HepG2 (cell line): ENCODE data around the gene ATP12A. TPM values are rescaled to one million over a fixed set of nuclear protein-coding genes. Genes with fewer than 3 reads are reported as not detected.

Source experiments
- ATAC-seq: fragments of 200-7000 bp; cut with Tn5 transposase; 3 replicates; pipeline ENCODE4 v1.9.1; 2020; ENCODE audit warnings: mild to moderate bottlenecking, moderate library complexity
- BruUV-seq: library from RNA; stranded (reverse); fragments of 400-500 nt; replicated peaks from 2 replicates; lab custom pipeline; 2021; lab: Mats Ljungman, UMichigan
- CTCF ChIA-PET: fragments of 300-600 bp; formaldehyde crosslinking; extraction: SDS; loops from one replicate; lab custom pipeline; 2021; ENCODE audit warnings: low total read pairs, inconsistent platforms, low intra/inter-chr PET ratio; lab: Yijun Ruan, JAX
- POLR2A ChIA-PET: fragments of 350-600 bp; sonication (Branson Sonifier 250); formaldehyde crosslinking; loops from one replicate; lab custom pipeline; 2020; ENCODE audit warnings: antibody characterized with exemption, inconsistent platforms; lab: Yijun Ruan, JAX
- DNase-seq: peaks from one replicate; pipeline ENCODE4 v3.0.0-alpha.2; 2015; ENCODE audit warnings: low spot score
- FAIRE-seq: peaks from 3 replicates; lab custom pipeline; 2011; peaks lifted over from hg19 to GRCh38; lab: Jason Lieb, UNC
- H2AFZ ChIP-seq: one replicate; pipeline ENCODE4 v1.6.1; 2011; ENCODE audit warnings: low read length, inconsistent platforms
- H3K27ac ChIP-seq: fragments of 300-600 bp; 3 replicates; pipeline ENCODE4 v1.8.0; 2011; ENCODE audit warnings: mixed run types, mild to moderate bottlenecking, mixed read lengths, low read length, inconsistent platforms; ENCODE audit not compliant: insufficient read depth; ENCODE audit errors: extremely low read length
- H3K27me3 ChIP-seq, 2 experiments: fragments of 200-600 bp in 1 of 2; 2 replicates in 1 of 2; 3 replicates in 1 of 2; pipeline versions ENCODE4 v1.6.0 to v1.8.0; 2011; ENCODE audit warnings: low read length in 2 of 2, mild to moderate bottlenecking in 2 of 2, moderate library complexity in 2 of 2, inconsistent platforms in 1 of 2; ENCODE audit not compliant: insufficient read depth in 2 of 2, control insufficient read depth in 1 of 2
- H3K36me3 ChIP-seq, 2 experiments: fragments of 200-600 bp in 1 of 2; replicated peaks in 1 of 2; 2 replicates in 1 of 2; 3 replicates in 1 of 2; pipeline versions ENCODE4 v1.5.1 to v1.8.0; 2011; ENCODE audit warnings: low read length in 2 of 2, inconsistent platforms in 1 of 2; ENCODE audit not compliant: insufficient read depth in 2 of 2, control insufficient read depth in 1 of 2
- H3K4me1 ChIP-seq: 2 replicates; pipeline ENCODE4 v1.5.1; 2012; ENCODE audit warnings: low read length, inconsistent platforms; ENCODE audit not compliant: insufficient read depth
- H3K4me2 ChIP-seq: 2 replicates; pipeline ENCODE4 v1.6.0; 2011; ENCODE audit warnings: low read depth, low read length, inconsistent platforms
- H3K4me3 ChIP-seq, 3 experiments: fragments of 200-600 bp in 1 of 3; sonication (generic), shearing (Covaris generic) in 1 of 3; replicated peaks in 1 of 3; 2 replicates each; pipeline ENCODE4 v1.5.1; 2011 to 2016; ENCODE audit warnings: low read length in 3 of 3, inconsistent platforms in 2 of 3, low read depth in 2 of 3, mild to moderate bottlenecking in 2 of 3, control low read depth in 1 of 3, mixed read lengths in 1 of 3; ENCODE audit not compliant: insufficient read depth in 1 of 3
- H3K79me2 ChIP-seq: one replicate; pipeline ENCODE4 v1.6.1; 2011; ENCODE audit warnings: low read length, inconsistent platforms; ENCODE audit not compliant: insufficient read depth
- H3K9ac ChIP-seq: 2 replicates; pipeline ENCODE4 v1.6.0; 2011; ENCODE audit warnings: mild to moderate bottlenecking, low read depth, low read length, inconsistent platforms; ENCODE audit not compliant: insufficient read depth
- H3K9me3 ChIP-seq: 2 replicates; pipeline ENCODE4 v1.5.1; 2012; ENCODE audit warnings: mild to moderate bottlenecking, low read length
- H4K20me1 ChIP-seq: 2 replicates; pipeline ENCODE4 v1.6.0; 2011; ENCODE audit warnings: inconsistent platforms, mild to moderate bottlenecking, low read length, moderate library complexity; ENCODE audit not compliant: insufficient read depth
- ATRX ChIP-seq: sonication (generic); formaldehyde crosslinking; IDR thresholded peaks from 2 replicates; pipeline ENCODE4 v1.4.0; 2020; ENCODE audit warnings: missing genetic modification reagents, borderline replicate concordance
- BORCS8-MEF2B ChIP-seq: sonication (generic); formaldehyde crosslinking; IDR thresholded peaks from 2 replicates; pipeline ENCODE4 v1.8.0; 2022; ENCODE audit warnings: mild to moderate bottlenecking, missing genetic modification reagents
- BRD4 ChIP-seq: sonication (generic); formaldehyde crosslinking; IDR thresholded peaks from 2 replicates; pipeline ENCODE4 v1.4.0; 2020; ENCODE audit warnings: missing genetic modification reagents
- EHMT2 ChIP-seq: fragments of 200-600 bp; sonication (generic); IDR thresholded peaks from 2 replicates; pipeline ENCODE4 v1.7.0; 2017; ENCODE audit warnings: antibody characterized with exemption, low read depth, low read length, borderline replicate concordance
- JDP2 ChIP-seq: sonication (generic); formaldehyde crosslinking; IDR thresholded peaks from 2 replicates; pipeline ENCODE4 v1.8.1; 2022; ENCODE audit warnings: missing genetic modification reagents, borderline replicate concordance
- NFATC3 ChIP-seq: sonication (generic); formaldehyde crosslinking; IDR thresholded peaks from 2 replicates; pipeline ENCODE4 v1.5.1; 2020; ENCODE audit warnings: mild to moderate bottlenecking, missing genetic modification reagents
- RARA ChIP-seq: IDR thresholded peaks from 2 replicates; pipeline ENCODE4 v1.6.1; 2016; ENCODE audit warnings: missing genetic modification reagents, missing compliant biosample characterization
- SETDB1 ChIP-seq: sonication (generic); formaldehyde crosslinking; IDR thresholded peaks from 2 replicates; pipeline ENCODE4 v1.5.1; 2020; ENCODE audit warnings: missing genetic modification reagents, mild to moderate bottlenecking, borderline replicate concordance
- ZNF317 ChIP-seq: sonication (generic); formaldehyde crosslinking; IDR thresholded peaks from 2 replicates; pipeline ENCODE4 v1.5.0; 2020; ENCODE audit warnings: mild to moderate bottlenecking, missing genetic modification reagents
- WGBS: methylation state at CpG from one replicate; pipeline ENCODE4 v1.1.6; 2017; ENCODE audit warnings: low lambda C conversion rate; 5-methylcytosine and 5-hydroxymethylcytosine counted together
- in situ Hi-C: cut with HindIII; loops from 2 replicates; pipeline ENCODE4 v1.10.0; 2017; ENCODE audit warnings: low pct_unique_long_range_greater_than_20kb; ENCODE audit not compliant: extremely low pct_ligation_motif_present
- intact Hi-C: fragments of 100-400 bp; cut with micrococcal nuclease; formaldehyde crosslinking; loops from one replicate; pipeline ENCODE4 v1.10.0; 2022; ENCODE audit not compliant: unreplicated experiment
- polyA plus RNA-seq, 8 experiments: library from polyadenylated mRNA; depleted of rRNA in 3 of 8; stranded (reverse) in 7 of 8; unstranded in 1 of 8; fragments of >200 nt; fragmentation: Illumina TruSeq in 4 of 8; extraction: Trizol in 4 of 8; gene quantifications; 2 replicates each; pipeline versions ENCODE4 v1.2.1 to v1.2.3, GENCODE V29; 2011 to 2016; ENCODE audit warnings: low read depth in 4 of 8, missing spikeins in 1 of 8, mixed read lengths in 1 of 8; ENCODE audit not compliant: insufficient read depth in 1 of 8
- total RNA-seq, 5 experiments: library from RNA; depleted of rRNA; stranded (reverse); fragments of >200 nt; fragmentation: Illumina TruSeq; extraction: Trizol; gene quantifications; 2 replicates each; pipeline ENCODE4 v1.2.3, GENCODE V29; 2016; ENCODE audit warnings: low read depth in 1 of 5
- TF ChIP-seq, protein P1 (sequence below): IDR thresholded peaks from 2 replicates; pipeline ENCODE4 v1.6.1; 2016; ENCODE audit warnings: low read depth, missing genetic modification reagents, missing compliant biosample characterization
- TF ChIP-seq, protein P2 (sequence below): sonication (generic); formaldehyde crosslinking; IDR thresholded peaks from 2 replicates; pipeline ENCODE4 v1.9.0; 2021; ENCODE audit warnings: missing genetic modification reagents, borderline replicate concordance
- TF ChIP-seq, protein P3 (sequence below): sonication (generic); formaldehyde crosslinking; IDR thresholded peaks from 2 replicates; pipeline ENCODE4 v1.4.0; 2020; ENCODE audit warnings: missing genetic modification reagents
- TF ChIP-seq, protein P4 (sequence below): sonication (generic); formaldehyde crosslinking; IDR thresholded peaks from 2 replicates; pipeline ENCODE4 v1.8.1; 2023; ENCODE audit warnings: mild to moderate bottlenecking, inconsistent platforms, moderate library complexity, missing genetic modification reagents, borderline replicate concordance
- TF ChIP-seq, protein P5 (sequence below): sonication (generic); formaldehyde crosslinking; IDR thresholded peaks from 2 replicates; pipeline ENCODE4 v1.4.0; 2020; ENCODE audit warnings: missing genetic modification reagents

Gene ATP12A
- total and polyA plus RNA-seq, 2 of the 13 experiments (the other 11 are each of a cell fraction or from before 2014, with no cell fraction given) = not detected

DNA sequence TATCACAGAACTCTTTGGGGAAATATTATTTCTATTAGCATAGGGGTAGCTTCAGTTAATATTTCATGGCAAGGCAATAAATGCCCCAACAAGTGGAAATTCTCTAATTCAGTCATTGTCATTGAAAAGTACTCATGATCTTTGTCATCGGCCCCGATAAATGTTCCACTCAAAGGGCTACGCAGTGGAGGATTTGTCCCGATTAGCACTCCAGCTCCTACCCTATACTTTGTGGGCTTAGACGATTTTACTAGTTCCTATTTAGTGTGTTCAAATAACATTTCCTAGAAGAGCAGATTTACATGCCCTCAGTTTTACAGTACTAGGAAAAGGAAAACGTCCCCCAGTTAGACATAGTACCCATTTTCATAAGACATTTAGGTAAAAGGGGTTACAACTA, 38.0 kb upstream of the ATP12A start:
- Histone ChIP-seq H3K4me3 (no peak overlapping the region), H3K27me3 (no peaks in the 10 kb centered on the region; a peak in 1 of 5 replicates), H3K9ac (no peak overlapping the region), H2AFZ (no peak overlapping the region), H3K36me3 (no peaks in the 10 kb centered on the region), H3K79me2 (no peaks in the 10 kb centered on the region), H4K20me1 (no peaks in the 10 kb centered on the region), H3K4me1 (no peaks in the 10 kb centered on the region), H3K9me3 (no peaks in the 10 kb centered on the region), H3K4me2 (no peak overlapping the region), H3K27ac (no peak overlapping the region)
- BruUV-seq = no TSS peak
- FAIRE-seq (no peak), ATAC-seq (no peak), DNase-seq (no peak)
- intact Hi-C loops (no loop called here), in situ Hi-C loops (no loop called here)
- CTCF ChIA-PET = no interaction called here
- POLR2A ChIA-PET = no interaction called here
- 50% methylated on average over 6 of the region's 6 CpGs for WGBS
- TF ChIP-seq, protein P1, sequence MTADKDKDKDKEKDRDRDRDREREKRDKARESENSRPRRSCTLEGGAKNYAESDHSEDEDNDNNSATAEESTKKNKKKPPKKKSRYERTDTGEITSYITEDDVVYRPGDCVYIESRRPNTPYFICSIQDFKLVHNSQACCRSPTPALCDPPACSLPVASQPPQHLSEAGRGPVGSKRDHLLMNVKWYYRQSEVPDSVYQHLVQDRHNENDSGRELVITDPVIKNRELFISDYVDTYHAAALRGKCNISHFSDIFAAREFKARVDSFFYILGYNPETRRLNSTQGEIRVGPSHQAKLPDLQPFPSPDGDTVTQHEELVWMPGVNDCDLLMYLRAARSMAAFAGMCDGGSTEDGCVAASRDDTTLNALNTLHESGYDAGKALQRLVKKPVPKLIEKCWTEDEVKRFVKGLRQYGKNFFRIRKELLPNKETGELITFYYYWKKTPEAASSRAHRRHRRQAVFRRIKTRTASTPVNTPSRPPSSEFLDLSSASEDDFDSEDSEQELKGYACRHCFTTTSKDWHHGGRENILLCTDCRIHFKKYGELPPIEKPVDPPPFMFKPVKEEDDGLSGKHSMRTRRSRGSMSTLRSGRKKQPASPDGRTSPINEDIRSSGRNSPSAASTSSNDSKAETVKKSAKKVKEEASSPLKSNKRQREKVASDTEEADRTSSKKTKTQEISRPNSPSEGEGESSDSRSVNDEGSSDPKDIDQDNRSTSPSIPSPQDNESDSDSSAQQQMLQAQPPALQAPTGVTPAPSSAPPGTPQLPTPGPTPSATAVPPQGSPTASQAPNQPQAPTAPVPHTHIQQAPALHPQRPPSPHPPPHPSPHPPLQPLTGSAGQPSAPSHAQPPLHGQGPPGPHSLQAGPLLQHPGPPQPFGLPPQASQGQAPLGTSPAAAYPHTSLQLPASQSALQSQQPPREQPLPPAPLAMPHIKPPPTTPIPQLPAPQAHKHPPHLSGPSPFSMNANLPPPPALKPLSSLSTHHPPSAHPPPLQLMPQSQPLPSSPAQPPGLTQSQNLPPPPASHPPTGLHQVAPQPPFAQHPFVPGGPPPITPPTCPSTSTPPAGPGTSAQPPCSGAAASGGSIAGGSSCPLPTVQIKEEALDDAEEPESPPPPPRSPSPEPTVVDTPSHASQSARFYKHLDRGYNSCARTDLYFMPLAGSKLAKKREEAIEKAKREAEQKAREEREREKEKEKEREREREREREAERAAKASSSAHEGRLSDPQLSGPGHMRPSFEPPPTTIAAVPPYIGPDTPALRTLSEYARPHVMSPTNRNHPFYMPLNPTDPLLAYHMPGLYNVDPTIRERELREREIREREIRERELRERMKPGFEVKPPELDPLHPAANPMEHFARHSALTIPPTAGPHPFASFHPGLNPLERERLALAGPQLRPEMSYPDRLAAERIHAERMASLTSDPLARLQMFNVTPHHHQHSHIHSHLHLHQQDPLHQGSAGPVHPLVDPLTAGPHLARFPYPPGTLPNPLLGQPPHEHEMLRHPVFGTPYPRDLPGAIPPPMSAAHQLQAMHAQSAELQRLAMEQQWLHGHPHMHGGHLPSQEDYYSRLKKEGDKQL (CRISPR knock-in tag) = no peak
- TF ChIP-seq RARA (CRISPR knock-in tag) = no peak
- no peak for TF ChIP-seq ZNF317
- TF ChIP-seq ATRX = no peak
- TF ChIP-seq, protein P2, sequence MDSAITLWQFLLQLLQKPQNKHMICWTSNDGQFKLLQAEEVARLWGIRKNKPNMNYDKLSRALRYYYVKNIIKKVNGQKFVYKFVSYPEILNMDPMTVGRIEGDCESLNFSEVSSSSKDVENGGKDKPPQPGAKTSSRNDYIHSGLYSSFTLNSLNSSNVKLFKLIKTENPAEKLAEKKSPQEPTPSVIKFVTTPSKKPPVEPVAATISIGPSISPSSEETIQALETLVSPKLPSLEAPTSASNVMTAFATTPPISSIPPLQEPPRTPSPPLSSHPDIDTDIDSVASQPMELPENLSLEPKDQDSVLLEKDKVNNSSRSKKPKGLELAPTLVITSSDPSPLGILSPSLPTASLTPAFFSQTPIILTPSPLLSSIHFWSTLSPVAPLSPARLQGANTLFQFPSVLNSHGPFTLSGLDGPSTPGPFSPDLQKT = no peak
- no peak for TF ChIP-seq JDP2 (CRISPR knock-in tag)
- TF ChIP-seq NFATC3 (CRISPR knock-in tag) = no peak
- TF ChIP-seq, protein P3, sequence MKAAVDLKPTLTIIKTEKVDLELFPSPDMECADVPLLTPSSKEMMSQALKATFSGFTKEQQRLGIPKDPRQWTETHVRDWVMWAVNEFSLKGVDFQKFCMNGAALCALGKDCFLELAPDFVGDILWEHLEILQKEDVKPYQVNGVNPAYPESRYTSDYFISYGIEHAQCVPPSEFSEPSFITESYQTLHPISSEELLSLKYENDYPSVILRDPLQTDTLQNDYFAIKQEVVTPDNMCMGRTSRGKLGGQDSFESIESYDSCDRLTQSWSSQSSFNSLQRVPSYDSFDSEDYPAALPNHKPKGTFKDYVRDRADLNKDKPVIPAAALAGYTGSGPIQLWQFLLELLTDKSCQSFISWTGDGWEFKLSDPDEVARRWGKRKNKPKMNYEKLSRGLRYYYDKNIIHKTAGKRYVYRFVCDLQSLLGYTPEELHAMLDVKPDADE (CRISPR knock-in tag) = no peak
- TF ChIP-seq BRD4 = no peak
- TF ChIP-seq, protein P4, sequence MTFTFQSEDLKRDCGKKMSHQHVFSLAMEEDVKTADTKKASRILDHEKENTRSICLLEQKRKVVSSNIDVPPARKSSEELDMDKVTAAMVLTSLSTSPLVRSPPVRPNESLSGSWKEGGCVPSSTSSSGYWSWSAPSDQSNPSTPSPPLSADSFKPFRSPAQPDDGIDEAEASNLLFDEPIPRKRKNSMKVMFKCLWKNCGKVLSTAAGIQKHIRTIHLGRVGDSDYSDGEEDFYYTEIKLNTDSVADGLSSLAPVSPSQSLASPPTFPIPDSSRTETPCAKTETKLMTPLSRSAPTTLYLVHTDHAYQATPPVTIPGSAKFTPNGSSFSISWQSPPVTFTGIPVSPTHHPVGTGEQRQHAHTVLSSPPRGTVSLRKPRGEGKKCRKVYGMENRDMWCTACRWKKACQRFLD (CRISPR knock-in tag) = no peak
- TF ChIP-seq BORCS8-MEF2B = no peak
- TF ChIP-seq, protein P5, sequence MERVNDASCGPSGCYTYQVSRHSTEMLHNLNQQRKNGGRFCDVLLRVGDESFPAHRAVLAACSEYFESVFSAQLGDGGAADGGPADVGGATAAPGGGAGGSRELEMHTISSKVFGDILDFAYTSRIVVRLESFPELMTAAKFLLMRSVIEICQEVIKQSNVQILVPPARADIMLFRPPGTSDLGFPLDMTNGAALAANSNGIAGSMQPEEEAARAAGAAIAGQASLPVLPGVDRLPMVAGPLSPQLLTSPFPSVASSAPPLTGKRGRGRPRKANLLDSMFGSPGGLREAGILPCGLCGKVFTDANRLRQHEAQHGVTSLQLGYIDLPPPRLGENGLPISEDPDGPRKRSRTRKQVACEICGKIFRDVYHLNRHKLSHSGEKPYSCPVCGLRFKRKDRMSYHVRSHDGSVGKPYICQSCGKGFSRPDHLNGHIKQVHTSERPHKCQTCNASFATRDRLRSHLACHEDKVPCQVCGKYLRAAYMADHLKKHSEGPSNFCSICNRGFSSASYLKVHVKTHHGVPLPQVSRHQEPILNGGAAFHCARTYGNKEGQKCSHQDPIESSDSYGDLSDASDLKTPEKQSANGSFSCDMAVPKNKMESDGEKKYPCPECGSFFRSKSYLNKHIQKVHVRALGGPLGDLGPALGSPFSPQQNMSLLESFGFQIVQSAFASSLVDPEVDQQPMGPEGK (CRISPR knock-in tag) = no peak
- no peak for TF ChIP-seq SETDB1 (CRISPR knock-in tag)
- TF ChIP-seq EHMT2 = no peak
